HL-60 (cell line): ENCODE data around the gene TCF3.

Experiments used
- CTCF ChIP-seq: IDR thresholded peaks from one replicate; pipeline ENCODE4 v1.5.1; 2011; ENCODE audit warnings: low read length, control low read depth, inconsistent platforms; ENCODE audit not compliant: insufficient read depth
- GABPA ChIP-seq: IDR thresholded peaks from 2 replicates; pipeline ENCODE4 v1.6.1; 2012; ENCODE audit warnings: low read depth

- TF ChIP-seq GABPA (no peak), CTCF (no peak)
Measured at GRCh38 chr19:1609103-1609396, 43.4 kb downstream of the TCF3 start.
